ENCODE data around the gene CCBE1. TPM values are rescaled to one million over a fixed set of nuclear protein-coding genes. Genes with fewer than 3 reads are reported as not detected.
"Not testable (repeated sequence)": the region's sequence is repeated elsewhere in the genome, so short reads cannot be mapped to it uniquely, and the experiment has no call there.

Gene CCBE1
- total RNA-seq, 1 donor: under 0.01 TPM

DNA sequence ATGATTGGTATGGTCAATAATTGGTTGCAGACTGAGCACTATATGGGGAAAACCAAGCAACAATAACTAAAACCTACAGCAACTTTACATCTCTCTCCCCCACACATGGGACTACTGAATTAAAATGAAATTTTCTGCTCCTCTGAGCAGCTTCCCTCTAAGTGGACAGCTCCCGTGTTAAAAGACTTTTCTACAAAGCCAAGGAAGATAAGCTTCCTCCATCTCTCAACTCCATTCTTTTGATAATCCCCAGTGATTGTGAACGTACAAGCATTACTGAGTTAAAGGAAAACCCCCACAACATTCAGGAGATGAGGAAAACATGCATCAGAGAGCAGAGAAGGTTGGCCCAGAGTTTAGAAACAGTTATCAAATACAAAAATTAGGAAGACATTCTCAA is 21.9 kb downstream of the CCBE1 start:
- Histone ChIP-seq H3K9me3 (ENCODE audit: low read depth, low read length) (no peaks in the 10 kb centered on the region), H3K4me3 (ENCODE audit: low read length) (no peak overlapping the region), H3K4me1 (ENCODE audit: insufficient read depth, low read length) (no peaks in the 10 kb centered on the region), H3K27me3 (ENCODE audit: insufficient read depth, low read length) (no peaks in the 10 kb centered on the region)

DNA sequence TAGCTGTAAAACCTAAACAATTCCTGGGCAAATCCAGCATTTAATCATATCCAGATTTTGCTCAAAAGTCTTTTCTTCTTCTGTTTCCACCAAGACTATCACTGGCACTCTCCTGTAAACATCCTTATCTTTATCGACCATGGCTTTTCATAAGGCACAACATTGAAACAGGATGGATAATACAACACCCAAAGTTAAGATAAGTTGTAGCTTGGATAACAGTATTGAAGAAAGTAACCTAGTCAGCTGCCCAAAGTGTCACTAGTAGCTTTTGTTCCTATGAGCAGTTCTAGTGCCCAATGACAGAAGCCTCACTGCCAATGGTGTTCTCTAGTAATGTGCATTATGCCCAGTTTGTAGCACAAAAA is 22.3 kb downstream of the CCBE1 start:
- H3K27me3 ChIP-seq (ENCODE audit: insufficient read depth, low read length): no peaks in the 10 kb centered on the region
- no peaks in the 10 kb centered on the region for H3K4me1 ChIP-seq (ENCODE audit: insufficient read depth, low read length)
- no peaks in the 10 kb centered on the region for H3K9me3 ChIP-seq (ENCODE audit: low read depth, low read length)
- H3K4me3 ChIP-seq (ENCODE audit: low read length): no peak overlapping the region

DNA sequence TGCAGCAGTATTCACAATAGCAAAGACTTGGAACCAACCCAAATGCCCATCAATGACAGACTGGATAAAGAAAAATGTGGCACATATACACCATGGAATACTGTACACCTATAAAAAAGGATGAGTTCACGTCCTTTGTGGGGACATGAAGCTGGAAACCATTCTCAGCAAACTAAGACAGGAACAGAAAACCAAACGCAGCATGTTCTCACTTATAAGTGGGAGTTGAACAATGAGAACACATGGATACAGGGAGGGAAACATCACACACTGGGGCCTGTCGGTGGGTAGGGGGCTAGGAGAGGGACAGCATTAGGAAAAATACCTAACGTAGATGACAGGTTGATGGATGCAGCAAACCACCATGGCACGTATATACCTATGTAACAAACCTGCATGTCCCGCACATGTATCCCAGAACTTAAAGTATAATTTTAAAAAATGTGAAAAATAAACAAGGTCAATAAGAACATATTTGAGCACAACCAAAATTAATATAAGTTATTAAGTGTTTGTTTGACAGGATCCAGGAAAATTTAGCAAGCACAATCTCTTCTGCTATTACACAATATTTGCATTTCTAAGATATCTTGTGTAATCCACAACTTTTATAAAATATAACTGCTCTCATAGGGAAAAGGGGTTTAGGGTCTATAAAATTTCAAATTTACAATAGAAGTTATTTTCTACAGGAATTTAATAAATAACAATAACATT is 22.9 kb downstream of the CCBE1 start:
- Histone ChIP-seq H3K4me1 (ENCODE audit: insufficient read depth, low read length) (no peaks in the 10 kb centered on the region), H3K27me3 (ENCODE audit: insufficient read depth, low read length) (no peaks in the 10 kb centered on the region), H3K9me3 (ENCODE audit: low read depth, low read length) (no peaks in the 10 kb centered on the region), H3K4me3 (ENCODE audit: low read length) (no peak overlapping the region)

DNA sequence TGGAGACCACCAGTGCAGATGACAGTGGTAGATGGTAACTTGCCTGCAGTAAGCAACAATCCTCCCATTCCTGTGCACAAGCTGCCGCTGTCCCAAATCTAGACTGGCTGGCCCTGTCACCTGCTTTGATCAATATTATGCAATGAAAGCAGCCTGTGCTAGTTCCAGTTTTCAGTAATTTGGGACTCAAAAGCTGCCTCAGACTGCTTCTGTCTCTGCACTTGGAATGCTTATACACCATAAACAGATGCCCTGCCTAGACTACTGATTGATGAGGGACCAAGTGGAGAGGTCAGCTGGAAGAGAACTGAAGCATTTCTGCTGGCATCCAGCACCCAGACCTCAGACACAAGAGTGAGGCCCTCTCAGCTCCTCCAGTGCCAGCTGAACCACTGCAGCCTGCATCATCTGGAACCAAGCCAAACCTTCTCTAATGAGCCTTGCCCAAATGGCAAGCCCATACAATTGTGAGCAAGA is 24.9 kb downstream of the CCBE1 start:
- Histone ChIP-seq H3K4me1 (ENCODE audit: insufficient read depth, low read length) (no peaks in the 10 kb centered on the region), H3K4me3 (ENCODE audit: low read length) (no peak overlapping the region), H3K27me3 (ENCODE audit: insufficient read depth, low read length) (no peaks in the 10 kb centered on the region), H3K9me3 (ENCODE audit: low read depth, low read length) (no peaks in the 10 kb centered on the region)

DNA sequence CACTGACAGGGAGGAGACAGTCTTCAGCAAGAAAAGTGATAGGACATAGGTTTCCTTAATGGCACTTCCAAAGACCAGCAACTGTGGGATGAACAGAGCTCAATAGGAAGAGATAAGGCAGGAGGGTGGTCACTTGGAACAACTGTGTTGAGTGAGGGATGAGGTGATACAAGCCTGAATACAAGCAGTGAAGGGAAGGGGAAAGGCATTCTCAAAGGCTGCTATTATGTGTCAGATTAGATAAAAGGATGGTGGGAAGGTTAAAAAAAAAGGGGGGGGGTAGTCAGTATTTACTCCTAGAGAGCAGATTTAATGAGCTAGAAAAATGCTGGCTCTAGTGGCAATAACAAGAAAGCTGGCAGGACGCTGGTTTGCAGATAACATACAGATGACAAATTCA is 25.7 kb downstream of the CCBE1 start:
- H3K9me3 ChIP-seq (ENCODE audit: low read depth, low read length): no peaks in the 10 kb centered on the region
- H3K4me1 ChIP-seq (ENCODE audit: insufficient read depth, low read length): no peaks in the 10 kb centered on the region
- H3K4me3 ChIP-seq (ENCODE audit: low read length): no peak overlapping the region
- no peaks in the 10 kb centered on the region for H3K27me3 ChIP-seq (ENCODE audit: insufficient read depth, low read length)

DNA sequence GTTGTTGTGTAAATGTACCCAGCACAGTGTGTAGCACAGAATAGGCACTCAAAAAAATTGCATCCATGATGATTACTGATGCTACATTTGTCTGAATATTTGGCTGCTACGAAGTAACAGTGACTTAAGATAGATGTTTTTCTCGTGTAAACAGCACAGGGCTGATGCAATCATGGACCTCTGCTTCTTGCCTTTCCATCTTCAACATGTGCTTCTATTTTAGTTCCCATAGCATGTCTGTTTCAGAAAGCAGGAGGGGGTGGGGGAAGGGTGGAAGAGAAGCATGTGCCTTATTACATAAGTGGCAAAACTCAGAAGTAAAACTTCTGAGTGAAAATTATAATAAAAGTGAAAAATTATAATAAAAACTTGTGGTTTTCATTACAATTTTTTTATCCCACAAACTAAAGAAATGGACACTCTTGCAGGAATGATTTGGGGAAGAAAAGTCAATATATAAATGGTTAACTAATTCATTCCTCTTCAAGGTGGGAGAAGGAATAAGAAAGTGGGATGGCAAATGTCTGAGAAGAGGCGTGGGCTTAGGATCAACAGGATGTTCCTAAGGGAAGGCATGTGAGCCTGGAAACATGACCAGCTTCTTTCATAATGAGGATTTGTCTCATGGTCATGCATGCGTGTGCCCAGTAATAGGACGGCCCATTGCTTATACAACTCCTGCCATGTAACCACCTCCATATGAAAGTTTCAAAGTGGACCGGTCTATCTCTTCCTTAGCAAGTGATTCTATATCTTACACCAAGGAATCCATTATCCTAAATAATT is 27.2 kb downstream of the CCBE1 start:
- Histone ChIP-seq H3K27me3 (ENCODE audit: insufficient read depth, low read length) (no peaks in the 10 kb centered on the region), H3K4me1 (ENCODE audit: insufficient read depth, low read length) (no peaks in the 10 kb centered on the region), H3K9me3 (ENCODE audit: low read depth, low read length) (no peaks in the 10 kb centered on the region), H3K4me3 (ENCODE audit: low read length) (no peak overlapping the region)

DNA sequence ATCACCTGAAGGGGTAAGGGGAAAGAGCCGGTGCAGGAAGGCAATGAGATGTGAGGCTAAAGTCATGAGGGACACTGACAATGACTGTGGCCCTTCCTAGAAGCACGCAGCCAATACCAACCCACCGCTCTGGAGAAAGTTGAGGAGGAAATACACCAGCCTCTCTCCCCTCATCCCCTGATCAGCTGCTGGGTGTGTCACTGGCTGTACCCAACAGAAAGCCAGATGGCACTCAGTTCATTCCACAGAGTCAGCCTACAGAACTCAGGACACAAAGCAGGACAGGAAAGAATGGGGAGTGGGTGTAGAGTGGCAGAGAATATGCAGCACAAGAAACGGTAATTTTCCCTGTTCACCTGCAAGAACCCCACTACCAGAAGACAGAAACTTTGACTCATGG is 29.7 kb downstream of the CCBE1 start:
- no peaks in the 10 kb centered on the region for H3K9me3 ChIP-seq (ENCODE audit: low read depth, low read length)
- no peak overlapping the region for H3K4me3 ChIP-seq (ENCODE audit: low read length)
- no peaks in the 10 kb centered on the region for H3K4me1 ChIP-seq (ENCODE audit: insufficient read depth, low read length)
- no peaks in the 10 kb centered on the region for H3K27me3 ChIP-seq (ENCODE audit: insufficient read depth, low read length)

DNA sequence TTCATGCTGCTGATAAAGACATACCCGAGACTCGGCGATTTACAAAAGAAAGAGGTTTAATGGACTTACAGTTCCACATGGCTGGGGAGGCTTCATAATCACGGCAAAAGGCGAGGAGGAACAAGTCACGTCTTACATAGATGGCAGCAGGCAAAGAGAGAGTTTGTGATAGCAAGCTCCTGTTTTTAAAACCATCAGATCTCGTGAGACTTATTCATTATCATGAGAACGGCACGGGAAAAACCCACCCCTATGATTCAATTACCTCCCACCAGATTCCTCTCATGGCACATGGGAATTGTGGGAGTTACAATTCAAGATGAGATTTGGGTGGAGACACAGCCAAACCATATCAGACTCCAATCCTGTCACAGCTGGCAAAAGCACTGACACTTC is 31.2 kb downstream of the CCBE1 start:
- H3K4me1 ChIP-seq (ENCODE audit: insufficient read depth, low read length); H3K27me3 ChIP-seq (ENCODE audit: insufficient read depth, low read length); H3K9me3 ChIP-seq (ENCODE audit: low read depth, low read length); H3K4me3 ChIP-seq (ENCODE audit: low read length): not testable (repeated sequence)

DNA sequence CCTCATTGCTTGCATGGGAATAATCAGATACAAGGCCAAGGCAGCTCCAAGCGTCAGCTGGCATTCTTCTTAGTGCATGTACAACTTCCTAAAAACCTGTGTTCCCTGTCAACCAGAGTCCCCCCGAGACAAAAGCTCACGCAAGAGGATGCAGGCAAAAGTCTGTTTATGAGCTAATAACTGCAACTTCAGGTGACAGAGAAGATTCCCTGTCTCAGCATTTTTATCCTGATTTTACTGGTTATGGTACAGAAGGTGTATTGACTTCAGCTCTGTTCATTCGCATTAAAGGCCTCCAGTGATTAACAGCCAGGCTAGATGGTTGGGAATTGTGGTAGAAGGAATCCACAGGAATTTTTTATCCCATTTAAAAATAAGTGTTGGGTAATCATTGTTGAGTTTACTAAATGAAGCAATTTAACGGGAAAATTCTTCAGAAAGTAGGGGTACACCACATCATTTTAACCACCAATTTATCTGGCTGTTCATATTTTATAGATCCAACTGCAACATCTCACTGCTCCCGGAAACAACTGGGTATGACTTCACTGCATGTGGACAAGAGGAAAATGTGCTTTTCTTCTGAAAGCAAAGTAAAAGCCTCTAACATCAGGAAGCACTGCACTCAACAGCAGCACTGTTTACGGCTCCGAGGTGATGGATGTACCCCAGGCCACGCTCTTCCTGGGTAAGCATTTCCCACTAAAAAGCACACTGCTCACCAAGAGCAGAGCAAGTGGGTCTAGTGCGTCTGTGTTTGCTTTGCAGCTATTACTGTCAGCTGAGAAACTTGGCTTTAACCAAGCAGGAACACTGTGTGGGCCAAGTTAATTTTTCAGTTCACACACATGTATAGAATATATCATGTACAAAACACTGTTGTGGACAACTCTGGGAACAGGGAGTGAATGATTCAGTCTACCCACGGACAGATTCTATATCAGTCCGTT is 31.9 kb downstream of the CCBE1 start:
- H3K27me3 ChIP-seq (ENCODE audit: insufficient read depth, low read length): no peaks in the 10 kb centered on the region
- no peaks in the 10 kb centered on the region for H3K9me3 ChIP-seq (ENCODE audit: low read depth, low read length)
- no peak overlapping the region for H3K4me3 ChIP-seq (ENCODE audit: low read length)
- H3K4me1 ChIP-seq (ENCODE audit: insufficient read depth, low read length): no peaks in the 10 kb centered on the region

DNA sequence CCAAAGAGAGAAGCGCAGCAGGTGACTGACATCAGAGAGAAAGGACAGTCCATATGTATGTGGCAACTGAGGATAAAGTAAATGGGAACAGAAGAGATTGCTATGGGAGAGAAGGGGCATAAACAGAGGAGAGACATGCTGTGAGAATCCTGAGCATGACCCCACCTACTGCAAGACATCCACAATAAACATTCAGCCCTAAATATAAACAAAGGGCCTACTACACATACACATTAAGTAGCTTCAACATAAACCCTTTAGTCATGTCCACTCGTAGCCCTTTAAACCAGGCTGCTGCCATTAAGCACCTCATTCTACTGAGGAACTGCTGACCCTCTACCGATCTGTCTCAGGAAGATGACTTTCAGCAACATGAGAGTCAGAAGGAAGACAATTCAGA is 32.9 kb downstream of the CCBE1 start:
- Histone ChIP-seq H3K4me1 (ENCODE audit: insufficient read depth, low read length) (no peaks in the 10 kb centered on the region), H3K27me3 (ENCODE audit: insufficient read depth, low read length) (no peaks in the 10 kb centered on the region), H3K4me3 (ENCODE audit: low read length) (no peak overlapping the region), H3K9me3 (ENCODE audit: low read depth, low read length) (no peaks in the 10 kb centered on the region)

DNA sequence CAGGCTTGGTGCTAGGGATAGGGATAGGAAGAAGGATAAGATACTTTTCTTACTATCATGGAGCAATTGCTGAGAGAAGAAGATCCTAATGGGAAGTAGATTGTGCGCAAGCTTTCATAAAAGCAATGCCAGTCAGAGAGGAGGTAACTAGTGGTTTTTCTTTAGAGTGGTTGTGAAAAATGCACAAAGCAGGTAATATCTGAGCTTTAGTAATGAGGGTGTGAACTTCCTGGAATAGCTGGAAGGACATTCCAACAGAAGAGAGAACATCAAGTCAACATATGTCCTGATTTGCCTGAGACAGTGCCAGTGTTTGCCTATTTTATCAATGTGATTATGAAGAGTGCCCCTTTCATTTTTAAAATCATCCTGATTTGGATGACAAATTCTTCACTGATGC is 34.1 kb downstream of the CCBE1 start:
- Histone ChIP-seq H3K9me3 (ENCODE audit: low read depth, low read length) (no peaks in the 10 kb centered on the region), H3K27me3 (ENCODE audit: insufficient read depth, low read length) (no peaks in the 10 kb centered on the region), H3K4me3 (ENCODE audit: low read length) (no peak overlapping the region), H3K4me1 (ENCODE audit: insufficient read depth, low read length) (no peaks in the 10 kb centered on the region)

DNA sequence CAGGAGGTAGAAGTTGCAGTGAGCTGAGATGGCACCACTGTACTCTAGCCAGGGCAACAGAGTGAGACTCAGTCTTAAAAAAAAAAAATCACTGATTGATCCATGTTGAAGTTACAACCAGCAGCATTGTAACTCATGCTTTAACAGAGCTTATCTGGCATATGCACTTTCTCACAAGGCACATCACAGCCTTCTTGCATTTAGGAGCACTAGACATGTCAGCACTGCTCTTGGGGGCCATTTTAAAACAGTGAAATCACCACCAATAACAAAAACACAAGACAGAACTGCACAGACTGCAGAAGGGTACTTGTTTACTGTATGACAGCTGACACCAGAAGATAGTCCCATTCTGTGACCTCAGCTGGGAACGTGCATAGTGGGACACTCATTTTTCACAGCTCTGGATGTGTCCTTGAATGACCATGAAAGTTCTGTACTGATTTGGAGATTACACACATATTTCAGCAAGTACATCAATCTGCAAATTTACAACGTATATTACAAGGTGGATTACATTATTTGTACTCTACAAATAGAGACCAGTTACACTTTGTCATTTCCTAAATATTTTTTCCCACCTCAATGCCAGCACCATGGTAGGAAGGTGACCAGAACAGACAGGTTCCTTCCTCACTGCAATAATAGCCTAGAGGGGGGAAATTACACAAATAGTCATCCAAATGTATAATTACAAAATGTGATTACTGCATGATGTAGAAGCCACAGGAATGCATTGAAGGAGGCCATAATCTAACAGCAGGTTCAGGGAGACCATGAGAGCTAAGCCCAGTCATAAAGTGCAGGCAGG is 35.1 kb downstream of the CCBE1 start:
- Histone ChIP-seq H3K4me3 (ENCODE audit: low read length) (no peak overlapping the region), H3K4me1 (ENCODE audit: insufficient read depth, low read length) (no peaks in the 10 kb centered on the region), H3K27me3 (ENCODE audit: insufficient read depth, low read length) (no peaks in the 10 kb centered on the region)

DNA sequence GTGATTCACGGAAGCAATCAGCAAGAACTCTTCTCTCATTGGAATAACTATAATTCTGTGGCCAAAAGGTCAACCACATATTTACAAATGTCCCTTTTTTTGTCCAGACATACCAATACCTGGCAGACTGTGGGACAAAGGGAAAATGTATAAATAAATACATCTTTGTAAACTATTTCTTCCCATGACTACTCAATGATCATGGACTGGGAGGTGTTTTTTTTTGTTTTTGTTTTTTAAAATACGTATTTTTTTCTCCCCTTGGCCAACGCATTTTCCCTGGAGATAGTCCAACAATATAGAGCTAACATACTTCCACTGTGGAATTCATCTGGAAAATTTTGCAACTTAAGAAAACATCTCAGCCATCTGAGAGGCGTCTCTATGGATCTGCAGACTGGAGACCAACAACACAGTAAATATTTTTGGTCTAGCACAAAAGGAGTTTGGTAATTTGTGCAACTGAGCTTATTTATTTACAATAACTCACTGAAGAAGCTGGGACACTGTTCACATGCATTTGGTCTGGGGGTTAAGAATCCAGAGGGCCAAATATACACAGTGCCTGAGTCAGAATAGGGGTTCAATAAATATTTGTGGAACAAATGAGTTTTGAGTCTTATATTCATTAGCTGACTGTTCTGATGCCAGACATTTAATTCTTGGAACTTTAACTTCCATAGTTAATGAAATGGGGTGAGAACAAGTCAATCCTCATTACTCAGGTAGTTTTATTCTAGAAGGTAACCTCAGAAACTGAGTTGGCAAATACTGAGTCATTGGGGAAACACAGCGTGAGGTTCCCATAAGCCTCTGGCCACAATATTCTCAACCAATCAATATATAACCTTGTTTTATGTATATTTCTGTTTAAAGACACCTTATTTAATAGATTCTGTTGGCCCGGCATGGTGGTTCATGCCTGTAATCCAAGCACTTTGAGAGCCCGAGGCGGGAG is 36.2 kb downstream of the CCBE1 start:
- Histone ChIP-seq H3K27me3 (ENCODE audit: insufficient read depth, low read length) (no peaks in the 10 kb centered on the region), H3K4me3 (ENCODE audit: low read length) (no peak overlapping the region), H3K4me1 (ENCODE audit: insufficient read depth, low read length) (no peaks in the 10 kb centered on the region), H3K9me3 (ENCODE audit: low read depth, low read length) (no peaks in the 10 kb centered on the region)

More for the DNA sequence above, 35.1 kb downstream of the CCBE1 start:
- no peaks in the 10 kb centered on the region for H3K9me3 ChIP-seq (ENCODE audit: low read depth, low read length)

Measured in mononuclear cell (primary cell).